Chondrocyte (in vitro differentiated cells): Measurements from ENCODE around the gene USP17L5. TPM values are rescaled to one million over a fixed set of nuclear protein-coding genes. Genes with fewer than 3 reads are reported as not detected.
A peak's percentile ranks its signal among the peaks of the same experiment; 100 is the strongest.
"Not testable (repeated sequence)": the region's sequence is repeated elsewhere in the genome, so short reads cannot be mapped to it uniquely, and the experiment has no call there.

ENCODE experiments used
- DNase-seq: peaks from one replicate; pipeline ENCODE4 v3.0.0; 2021; ENCODE audit warnings: mixed read lengths, low spot score
- H3K27ac Mint-ChIP-seq: one replicate; pipeline ENCODE4 v1.8.0; 2021; ENCODE audit warnings: mild to moderate bottlenecking, moderate library complexity, mixed read lengths; ENCODE audit not compliant: unreplicated experiment
- H3K27me3 Mint-ChIP-seq: 2 replicates; pipeline ENCODE4 v1.8.0; 2021; ENCODE audit warnings: low read depth, mixed read lengths
- H3K36me3 Mint-ChIP-seq: 2 replicates; pipeline ENCODE4 v1.8.0; 2021; ENCODE audit warnings: low read depth, mixed read lengths
- H3K4me1 Mint-ChIP-seq: 2 replicates; pipeline ENCODE4 v1.8.0; 2021; ENCODE audit warnings: low read depth, mild to moderate bottlenecking, mixed read lengths
- H3K4me3 Mint-ChIP-seq: one replicate; pipeline ENCODE4 v1.8.0; 2021; ENCODE audit warnings: mild to moderate bottlenecking, moderate library complexity, mixed read lengths; ENCODE audit not compliant: unreplicated experiment
- H3K9me3 Mint-ChIP-seq: 2 replicates; pipeline ENCODE4 v1.8.0; 2021; ENCODE audit warnings: low read depth, mixed read lengths
- total RNA-seq: library from RNA; stranded (reverse); gene quantifications from 3 replicates; pipeline ENCODE4 v1.2.1, GENCODE V29; 2021
- TF ChIP-seq, protein P1 (sequence below): fragments of 200-600 bp; sonication (generic); IDR thresholded peaks from 2 replicates; pipeline ENCODE4 v1.5.0; 2021; ENCODE audit warnings: antibody characterized with exemption, mild to moderate bottlenecking, moderate library complexity

USP17L5 gene
- total RNA-seq, 1 donor from 2014 or later, result not detected

GRCh38 chr4:9381012-9381534, 41.9 kb downstream of the USP17L5 start:
- H3K9me3 Mint-ChIP-seq, H3K27ac Mint-ChIP-seq, H3K27me3 Mint-ChIP-seq, H3K4me1 Mint-ChIP-seq, H3K36me3 Mint-ChIP-seq, DNase-seq: not testable (repeated sequence)
- TF ChIP-seq, protein P1, sequence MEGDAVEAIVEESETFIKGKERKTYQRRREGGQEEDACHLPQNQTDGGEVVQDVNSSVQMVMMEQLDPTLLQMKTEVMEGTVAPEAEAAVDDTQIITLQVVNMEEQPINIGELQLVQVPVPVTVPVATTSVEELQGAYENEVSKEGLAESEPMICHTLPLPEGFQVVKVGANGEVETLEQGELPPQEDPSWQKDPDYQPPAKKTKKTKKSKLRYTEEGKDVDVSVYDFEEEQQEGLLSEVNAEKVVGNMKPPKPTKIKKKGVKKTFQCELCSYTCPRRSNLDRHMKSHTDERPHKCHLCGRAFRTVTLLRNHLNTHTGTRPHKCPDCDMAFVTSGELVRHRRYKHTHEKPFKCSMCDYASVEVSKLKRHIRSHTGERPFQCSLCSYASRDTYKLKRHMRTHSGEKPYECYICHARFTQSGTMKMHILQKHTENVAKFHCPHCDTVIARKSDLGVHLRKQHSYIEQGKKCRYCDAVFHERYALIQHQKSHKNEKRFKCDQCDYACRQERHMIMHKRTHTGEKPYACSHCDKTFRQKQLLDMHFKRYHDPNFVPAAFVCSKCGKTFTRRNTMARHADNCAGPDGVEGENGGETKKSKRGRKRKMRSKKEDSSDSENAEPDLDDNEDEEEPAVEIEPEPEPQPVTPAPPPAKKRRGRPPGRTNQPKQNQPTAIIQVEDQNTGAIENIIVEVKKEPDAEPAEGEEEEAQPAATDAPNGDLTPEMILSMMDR, result peak; percentile 78
- peak overlapping the region; percentile 59 for H3K4me3 Mint-ChIP-seq

GRCh38 chr4:9384126-9384525, 44.9 kb downstream of the USP17L5 start:
- H3K9me3 Mint-ChIP-seq, result no peaks in the 10 kb centered on the region

DNA sequence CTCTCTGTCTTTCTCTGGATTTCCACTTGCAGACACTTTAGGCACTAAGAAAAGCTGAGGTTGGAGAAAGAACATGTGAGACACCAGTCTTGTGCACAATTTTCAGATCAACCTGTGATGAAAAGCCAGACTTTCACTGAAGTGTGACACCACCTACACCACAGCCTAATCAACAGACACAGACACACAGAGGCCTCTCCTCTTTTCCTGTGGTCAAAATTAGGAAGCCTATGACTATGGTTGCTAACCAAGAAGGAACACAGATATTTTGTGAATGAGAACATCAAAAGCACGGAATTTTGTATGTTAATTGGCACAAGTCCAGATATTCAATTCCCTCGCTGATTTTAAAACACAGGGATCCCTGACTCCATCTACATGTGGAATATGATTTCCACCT, 49.8 kb downstream of the USP17L5 start:
- not testable (repeated sequence) for H3K27me3 Mint-ChIP-seq, H3K36me3 Mint-ChIP-seq, H3K4me3 Mint-ChIP-seq, H3K27ac Mint-ChIP-seq, DNase-seq, H3K4me1 Mint-ChIP-seq, H3K9me3 Mint-ChIP-seq

More at GRCh38 chr4:9384126-9384525, 44.9 kb downstream of the USP17L5 start:
- H3K4me3 Mint-ChIP-seq, result no peak overlapping the region
- TF ChIP-seq, protein P1, result no peak
- no peaks in the 10 kb centered on the region for H3K4me1 Mint-ChIP-seq
- H3K27ac Mint-ChIP-seq, result no peak overlapping the region
- DNase-seq, result no peak
- H3K27me3 Mint-ChIP-seq, result peaks cover 5% of the 10 kb centered on the region
- no peaks in the 10 kb centered on the region for H3K36me3 Mint-ChIP-seq

Other genes starting within 250 kb of the USP17L5 start
- not detected in 3 replicates for gene FAM90A26, start 169.0 kb upstream of the USP17L5 start, total RNA-seq
- gene USP17L10, start 128.7 kb upstream of the USP17L5 start, total RNA-seq, result not detected in 3 replicates
- not detected in 3 replicates for gene USP17L11, start 124.0 kb upstream of the USP17L5 start, total RNA-seq
- gene USP17L12, start 119.3 kb upstream of the USP17L5 start, total RNA-seq, result not detected in 3 replicates
- not detected in 3 replicates for gene USP17L13, start 114.5 kb upstream of the USP17L5 start, total RNA-seq
- gene USP17L15, start 105.0 kb upstream of the USP17L5 start, total RNA-seq, result not detected in 3 replicates
- not detected in 3 replicates for gene USP17L17, start 95.5 kb upstream of the USP17L5 start, total RNA-seq
- not detected in 3 replicates for gene USP17L18, start 90.8 kb upstream of the USP17L5 start, total RNA-seq
- gene USP17L19, start 86.0 kb upstream of the USP17L5 start, total RNA-seq, result not detected in 3 replicates
- gene USP17L20, start 81.3 kb upstream of the USP17L5 start, total RNA-seq, result not detected in 3 replicates
- gene USP17L21, start 76.5 kb upstream of the USP17L5 start, total RNA-seq, result not detected in 3 replicates
- gene USP17L22, start 71.8 kb upstream of the USP17L5 start, total RNA-seq, result not detected in 3 replicates
- gene USP17L24, start 14.2 kb upstream of the USP17L5 start, total RNA-seq, result not detected in 3 replicates
- not detected in 3 replicates for gene USP17L25, start 9.5 kb upstream of the USP17L5 start, total RNA-seq
- gene USP17L26, start 4.7 kb upstream of the USP17L5 start, total RNA-seq, result not detected in 3 replicates
- not detected in 3 replicates for gene USP17L27, start 4.7 kb downstream of the USP17L5 start, total RNA-seq
- not detected in 3 replicates for gene USP17L28, start 9.5 kb downstream of the USP17L5 start, total RNA-seq
- gene USP17L29, start 14.2 kb downstream of the USP17L5 start, total RNA-seq, result not detected in 3 replicates
- not detected in 3 replicates for gene USP17L30, start 23.7 kb downstream of the USP17L5 start, total RNA-seq
- gene DEFB131A, start 105.0 kb downstream of the USP17L5 start, total RNA-seq, result not detected in 3 replicates